Gastroesophageal sphincter (tissue), 3 donors: ENCODE results near the gene DAPK1.

Experiments used
- CTCF ChIP-seq, 4 experiments: fragments of 200-600 bp in 2 of 4; fragments of 450-650 bp in 2 of 4; sonication (generic) in 1 of 4; IDR thresholded peaks; one replicate each; pipeline ENCODE4 v1.5.1; 2017 to 2019; ENCODE audit warnings: antibody characterized with exemption in 4 of 4, mild to moderate bottlenecking in 2 of 4, moderate library complexity in 2 of 4
- EP300 ChIP-seq: sonication (generic); formaldehyde crosslinking; IDR thresholded peaks from one replicate; pipeline ENCODE4 v1.6.1; 2017; ENCODE audit warnings: antibody characterized with exemption, mild to moderate bottlenecking
- POLR2A ChIP-seq, 2 donors: fragments of 450-650 bp; IDR thresholded peaks; one replicate each; pipeline ENCODE4 v1.6.1; 2017; ENCODE audit warnings: antibody characterized with exemption in 2 of 2, mild to moderate bottlenecking in 2 of 2, moderate library complexity in 1 of 2
- POLR2AphosphoS5 ChIP-seq: sonication (generic); formaldehyde crosslinking; IDR thresholded peaks from one replicate; pipeline ENCODE4 v1.6.1; 2017; ENCODE audit warnings: antibody characterized with exemption

GRCh38 chr9:87548159-87548558 lies 50.5 kb downstream of the DAPK1 start:
- TF ChIP-seq POLR2A (IDR thresholded peaks at IDR 0.05), result no peak
- TF ChIP-seq EP300, result no peak
- no peak for TF ChIP-seq CTCF (IDR thresholded peaks at IDR 0.05)
- no peak for TF ChIP-seq POLR2AphosphoS5
